Right renal pelvis (tissue), 4 donors: ENCODE measurements around the gene FSTL4. TPM values are rescaled to one million over a fixed set of nuclear protein-coding genes. Genes with fewer than 3 reads are reported as not detected.

ENCODE experiments used
- DNase-seq, 4 donors: peaks; one replicate each; pipeline ENCODE4 v3.0.0-alpha.2; 2013; ENCODE audit warnings: low read depth in 4 of 4, low spot score in 3 of 4, missing footprints in 1 of 4
- polyA plus RNA-seq, 4 donors: library from polyadenylated mRNA; unstranded; fragments of 120-200 nt; gene quantifications; one replicate each; pipeline ENCODE4 v1.2.1, GENCODE V29; 2013; ENCODE audit not compliant: insufficient read length in 4 of 4

The FSTL4 gene
- polyA plus RNA-seq, 4 donors: 0.74 to 1.1 (median 0.86) TPM

DNA sequence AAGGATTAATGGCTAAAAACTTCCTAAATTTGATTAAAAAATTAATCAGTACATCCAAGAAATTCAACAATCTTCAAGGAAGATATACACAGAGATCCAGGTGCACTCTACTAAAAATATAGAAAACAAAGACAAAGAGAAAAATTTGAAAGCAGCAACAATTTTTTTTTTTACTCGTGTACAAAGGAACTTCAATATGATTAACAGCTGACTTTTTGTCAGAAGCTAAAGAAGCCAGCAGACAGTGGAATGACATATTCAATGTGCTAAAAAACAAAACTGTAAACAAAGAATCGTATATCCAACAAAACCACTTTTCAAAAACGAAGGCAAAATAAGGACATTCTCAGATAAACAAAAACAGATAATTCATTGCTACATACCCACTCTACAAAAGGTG is 234.6 kb downstream of the FSTL4 start:
- DNase-seq: no peak

DNA sequence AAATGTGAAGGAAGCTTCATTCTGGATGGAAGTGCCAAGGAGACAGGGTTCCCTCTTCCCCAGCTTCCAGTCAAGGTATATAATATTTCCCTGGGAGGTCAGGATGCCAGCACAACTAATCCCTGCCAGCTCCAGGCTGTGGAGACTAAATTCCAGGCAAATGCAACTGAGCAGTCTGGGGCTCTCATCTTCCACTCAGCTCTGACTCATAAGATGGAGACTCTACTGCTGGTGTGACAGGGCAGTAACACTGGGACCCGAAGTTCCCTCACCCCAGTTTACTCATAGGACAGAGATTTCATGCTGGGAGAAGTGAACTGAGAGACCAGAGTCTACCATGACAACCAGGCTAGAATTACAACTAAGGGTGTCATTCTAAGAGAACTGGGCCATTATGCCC is 235.4 kb downstream of the FSTL4 start:
- no peak for DNase-seq

DNA sequence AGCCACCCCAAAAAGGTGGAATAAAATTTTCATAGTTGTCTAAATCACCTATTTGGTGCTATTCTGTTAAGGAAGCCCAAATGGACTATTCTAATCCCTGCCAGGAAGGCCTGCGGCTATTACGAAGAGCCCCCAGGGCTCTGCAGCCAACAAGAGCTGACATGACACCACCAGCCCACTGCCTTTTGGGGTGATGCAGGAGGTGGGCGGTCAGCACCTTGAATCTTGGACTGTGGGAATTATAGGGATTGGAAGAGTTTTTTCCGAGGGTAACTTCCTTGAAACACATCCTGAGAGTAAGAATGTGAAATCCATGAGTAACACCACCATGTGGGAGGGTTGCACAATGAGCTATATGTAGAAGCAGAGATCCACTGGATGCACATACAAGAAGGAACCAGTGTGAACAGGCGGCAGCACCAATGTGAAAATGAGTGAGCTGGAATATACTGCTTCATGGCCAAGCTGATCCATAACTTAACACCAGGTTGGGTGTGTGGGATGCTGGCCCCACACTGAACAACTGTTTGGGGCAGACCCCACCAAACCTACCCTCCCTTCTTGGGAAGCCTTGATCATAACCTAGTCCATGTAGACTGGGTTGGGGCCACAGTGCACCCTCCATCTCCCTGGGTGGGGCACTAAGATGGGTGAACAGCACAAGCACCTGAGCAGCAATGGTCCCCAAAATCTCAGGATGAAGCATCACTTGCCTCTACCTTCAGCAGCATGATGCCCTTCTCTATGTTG is 239.0 kb downstream of the FSTL4 start:
- no peak for DNase-seq

GRCh38 chr5:133372293-133372937 is 239.9 kb downstream of the FSTL4 start:
- no peak for DNase-seq

GRCh38 chr5:133371371-133372155 is 240.8 kb downstream of the FSTL4 start:
- no peak for DNase-seq

DNA sequence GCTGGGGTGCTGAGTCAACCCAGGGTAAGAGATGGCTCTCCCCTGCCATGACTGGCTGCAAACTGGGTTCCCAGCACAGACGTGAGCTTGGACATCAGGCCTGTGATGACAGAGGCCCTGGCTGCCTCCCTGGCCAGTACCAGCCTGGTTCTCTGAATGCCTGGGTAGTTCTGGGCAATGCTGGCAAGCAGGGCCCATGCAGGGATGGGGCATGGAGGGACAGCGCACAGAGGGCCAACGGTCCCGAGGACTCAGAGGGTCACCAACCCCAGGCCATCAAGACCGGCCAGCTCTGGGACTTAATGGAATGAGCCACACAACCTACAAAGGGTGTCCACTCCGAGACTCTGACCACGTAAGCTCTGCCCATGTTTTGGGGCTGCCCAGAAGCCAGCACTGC is 241.4 kb downstream of the FSTL4 start:
- no peak for DNase-seq

DNA sequence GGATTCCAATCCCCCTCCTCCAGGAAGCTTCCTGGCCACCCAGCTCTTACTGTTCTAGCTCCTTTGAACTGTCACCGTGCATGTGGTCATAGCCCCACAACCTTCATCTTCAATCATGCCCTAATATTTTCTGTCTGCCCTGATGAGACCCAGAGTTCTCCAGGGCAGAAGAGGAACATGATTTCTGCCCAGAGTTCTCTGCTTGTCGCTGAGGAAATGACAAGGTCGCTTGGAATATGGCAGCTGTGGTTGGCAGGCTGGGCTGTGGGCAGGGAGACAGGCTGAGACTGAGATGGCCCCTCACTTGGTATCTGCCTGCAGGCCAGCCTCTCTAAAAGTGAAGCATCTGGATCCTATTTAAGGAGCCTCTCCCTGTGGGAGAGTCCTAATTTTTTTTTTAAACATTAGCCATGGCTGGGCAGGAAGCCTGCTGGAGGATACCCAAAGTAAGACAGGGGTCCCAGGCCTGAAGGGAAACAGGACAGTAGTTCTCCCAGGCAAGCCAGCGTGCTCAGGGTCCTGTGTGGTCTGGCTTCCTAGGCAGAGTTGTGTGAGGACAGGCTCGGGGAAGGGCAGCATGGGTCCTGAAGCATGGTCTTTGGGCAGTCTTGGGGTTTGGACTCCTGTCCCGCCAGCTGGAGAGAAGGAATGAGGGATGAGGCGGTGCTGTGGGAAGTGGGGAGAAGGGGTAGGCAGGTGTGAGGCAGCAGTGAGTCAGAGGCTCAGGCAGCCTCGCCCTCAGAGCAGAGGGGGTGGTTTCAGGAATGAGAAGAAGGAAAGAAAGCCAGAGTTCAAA is 242.1 kb downstream of the FSTL4 start:
- no peak for DNase-seq

GRCh38 chr5:133368916-133369783 is 243.2 kb downstream of the FSTL4 start:
- DNase-seq: no peak

DNA sequence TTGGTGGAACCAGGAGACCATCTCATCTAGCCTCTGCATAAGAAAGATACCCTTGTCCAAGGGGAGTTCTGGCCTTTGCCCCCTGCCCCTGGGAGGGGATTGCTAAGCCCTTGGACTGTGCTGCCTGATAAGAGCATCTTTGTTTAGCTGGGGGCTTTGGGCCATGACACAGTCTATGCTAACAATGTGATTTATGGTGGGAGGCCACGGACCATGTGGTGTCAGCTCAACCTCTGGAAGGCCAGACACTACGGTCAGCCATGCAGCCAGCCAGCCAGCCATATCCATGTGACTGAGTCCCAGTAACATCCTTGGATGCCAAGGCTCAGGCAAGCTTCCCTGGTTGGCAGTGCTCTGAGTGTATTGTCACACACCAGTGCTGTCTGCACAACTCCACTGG is 244.4 kb downstream of the FSTL4 start:
- no peak for DNase-seq

DNA sequence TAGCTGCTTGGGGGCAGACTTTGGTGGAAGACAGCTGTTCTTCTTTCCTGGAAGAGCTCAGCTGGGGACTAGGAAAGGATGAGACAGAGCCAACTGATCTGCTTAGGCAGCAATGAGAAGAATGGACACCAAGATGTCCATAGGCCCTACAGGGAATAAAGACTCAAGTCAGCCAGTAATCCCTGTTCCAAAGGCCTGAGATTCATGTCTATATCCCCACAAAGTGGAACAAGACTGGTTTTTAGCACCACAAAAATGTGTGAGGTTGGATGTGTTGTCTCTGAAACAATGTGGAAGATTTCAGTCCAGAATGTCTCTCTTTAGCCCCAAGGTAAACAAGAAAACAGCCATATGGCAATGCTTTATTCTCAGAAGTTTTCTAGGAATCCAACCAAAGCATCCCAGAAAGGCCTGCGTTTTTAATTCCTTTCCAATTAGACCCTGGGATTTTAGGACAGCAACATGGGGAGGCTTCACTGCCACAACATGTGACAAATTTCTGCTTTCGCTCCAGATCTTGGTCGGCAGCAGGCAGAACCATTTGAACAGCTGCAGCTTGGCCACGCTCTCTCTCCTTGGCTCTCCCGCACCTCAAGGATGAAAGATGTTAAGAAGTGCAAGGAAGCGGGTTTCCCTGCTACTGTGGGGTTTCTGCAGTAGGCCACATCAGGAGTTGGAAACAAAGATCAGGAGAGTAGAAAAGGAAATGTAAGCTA is 245.1 kb downstream of the FSTL4 start:
- DNase-seq: no peak

- DNase-seq: no peak
Measured at GRCh38 chr5:133366438-133366837, 245.9 kb downstream of the FSTL4 start.

GRCh38 chr5:133365738-133366137 is 246.6 kb downstream of the FSTL4 start:
- DNase-seq: no peak

GRCh38 chr5:133364936-133365707 is 247.2 kb downstream of the FSTL4 start:
- peak in 2 of 4 donors; percentile 58 to 59 for DNase-seq

- DNase-seq: no peak
Measured at GRCh38 chr5:133363807-133364587, 248.3 kb downstream of the FSTL4 start.

- DNase-seq: no peak
Measured at GRCh38 chr5:133362438-133362837, 249.9 kb downstream of the FSTL4 start.

DNA sequence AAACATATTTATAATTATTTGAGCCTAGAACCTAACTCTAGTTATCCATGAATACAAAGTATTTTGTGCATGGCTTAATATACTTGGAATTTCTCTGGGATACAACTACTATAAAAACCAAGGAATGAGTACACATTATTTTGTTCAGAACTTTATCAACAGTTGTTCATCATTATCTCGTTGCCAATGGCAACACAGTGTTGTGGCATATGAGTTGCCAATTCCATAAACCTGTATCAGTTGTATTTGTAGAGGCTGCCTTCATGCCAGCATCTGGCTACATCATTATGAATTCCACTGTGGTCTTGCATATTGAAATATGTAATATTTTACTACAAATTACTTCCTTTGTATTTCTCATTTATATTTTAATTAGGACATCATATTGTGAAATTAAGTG is 250.4 kb downstream of the FSTL4 start:
- DNase-seq: no peak

- DNase-seq: peak in 3 of 4 donors; percentile 54 to 84 (median 72)
Measured at GRCh38 chr5:133360693-133361472, 251.5 kb downstream of the FSTL4 start.
